CD14-positive monocyte (primary cell): ENCODE results near the gene LHPP. TPM values are rescaled to one million over a fixed set of nuclear protein-coding genes. Genes with fewer than 3 reads are reported as not detected.
"Not testable (repeated sequence)": the region's sequence is repeated elsewhere in the genome, so short reads cannot be mapped to it uniquely, and the experiment has no call there.

ENCODE experiments used
- DNase-seq, 3 donors: peaks; one replicate each; pipeline ENCODE4 v3.0.0-alpha.2; 2011 to 2022
- H2AFZ ChIP-seq: 2 replicates; pipeline ENCODE4 v1.6.0; 2012; ENCODE audit warnings: mild to moderate bottlenecking, low read depth, low read length, inconsistent platforms; ENCODE audit not compliant: insufficient read depth, poor library complexity, severe bottlenecking
- H3K27ac ChIP-seq, 2 donors: 1 replicate in 1 of 2; 2 replicates in 1 of 2; pipeline ENCODE4 v1.5.1; 2012 to 2013; ENCODE audit warnings: low read length in 2 of 2, control low read depth in 1 of 2, inconsistent platforms in 1 of 2, low read depth in 1 of 2, mild to moderate bottlenecking in 1 of 2
- H3K27me3 ChIP-seq, 2 donors: one replicate each; pipeline versions ENCODE4 v1.6.0 to v1.6.1; 2011 to 2013; ENCODE audit warnings: low read length in 2 of 2; ENCODE audit not compliant: control insufficient read depth in 2 of 2, insufficient read depth in 2 of 2
- H3K36me3 ChIP-seq, 2 donors: replicated peaks in 1 of 2; 1 replicate in 1 of 2; 2 replicates in 1 of 2; pipeline versions ENCODE4 v1.5.1 to v1.6.1; 2012 to 2013; ENCODE audit warnings: low read length in 2 of 2, control low read depth in 1 of 2, inconsistent platforms in 1 of 2, mild to moderate bottlenecking in 1 of 2; ENCODE audit not compliant: insufficient read depth in 2 of 2, control insufficient read depth in 1 of 2
- H3K4me1 ChIP-seq, 2 donors: 1 replicate in 1 of 2; 2 replicates in 1 of 2; pipeline versions ENCODE4 v1.5.1 to v1.6.1; 2012 to 2013; ENCODE audit warnings: low read length in 2 of 2, control low read depth in 1 of 2, inconsistent platforms in 1 of 2, mild to moderate bottlenecking in 1 of 2, moderate library complexity in 1 of 2; ENCODE audit not compliant: insufficient read depth in 2 of 2, control insufficient read depth in 1 of 2
- H3K4me2 ChIP-seq: replicated peaks from 2 replicates; pipeline ENCODE3; 2012; ENCODE audit warnings: low read length, moderate library complexity, mild to moderate bottlenecking; ENCODE audit not compliant: poor library complexity, severe bottlenecking; ENCODE audit errors: extremely low read depth
- H3K4me3 ChIP-seq, 3 experiments: fragments of 200-600 bp in 1 of 3; sonication (generic) in 1 of 3; replicated peaks in 1 of 3; 1 replicate in 2 of 3; 2 replicates in 1 of 3; pipeline ENCODE4 v1.5.1; 2011 to 2013; ENCODE audit warnings: low read length in 3 of 3, mild to moderate bottlenecking in 3 of 3, control low read depth in 2 of 3, low read depth in 2 of 3, inconsistent platforms in 1 of 3, moderate library complexity in 1 of 3
- H3K79me2 ChIP-seq: 2 replicates; pipeline ENCODE4 v1.6.0; 2012; ENCODE audit warnings: mild to moderate bottlenecking, control low read depth, inconsistent platforms, low read length, moderate library complexity; ENCODE audit not compliant: insufficient read depth
- H3K9ac ChIP-seq: 2 replicates; pipeline ENCODE4 v1.6.0; 2017; ENCODE audit warnings: low read length, mild to moderate bottlenecking; ENCODE audit not compliant: insufficient read depth, poor library complexity, severe bottlenecking
- H3K9me3 ChIP-seq, 2 donors: replicated peaks in 1 of 2; 1 replicate in 1 of 2; 2 replicates in 1 of 2; pipeline versions ENCODE4 v1.5.1 to v1.6.1; 2012 to 2013; ENCODE audit warnings: low read length in 2 of 2, control low read depth in 1 of 2; ENCODE audit not compliant: control insufficient read depth in 1 of 2, insufficient read depth in 1 of 2
- H4K20me1 ChIP-seq: 2 replicates; pipeline ENCODE4 v1.6.0; 2012; ENCODE audit warnings: mild to moderate bottlenecking, low read length, control low read depth, moderate library complexity; ENCODE audit not compliant: insufficient read depth
- H3K27ac Mint-ChIP-seq, 7 donors: one replicate each; pipeline ENCODE4 v1.8.0; 2020; ENCODE audit warnings: mild to moderate bottlenecking in 7 of 7, mixed read lengths in 7 of 7, moderate library complexity in 6 of 7, inconsistent platforms in 2 of 7
- H3K27me3 Mint-ChIP-seq, 3 donors: one replicate each; pipeline ENCODE4 v1.8.0; 2021 to 2022; ENCODE audit warnings: low read depth in 3 of 3, mild to moderate bottlenecking in 3 of 3, mixed read lengths in 3 of 3, moderate library complexity in 3 of 3, inconsistent platforms in 1 of 3
- H3K36me3 Mint-ChIP-seq, 2 donors: one replicate each; pipeline ENCODE4 v1.8.0; 2020; ENCODE audit warnings: mixed read lengths in 2 of 2, inconsistent platforms in 1 of 2, mild to moderate bottlenecking in 1 of 2
- H3K4me1 Mint-ChIP-seq: one replicate; pipeline ENCODE4 v1.8.0; 2020; ENCODE audit warnings: mild to moderate bottlenecking, mixed read lengths
- H3K4me3 Mint-ChIP-seq, 2 donors: one replicate each; pipeline ENCODE4 v1.8.0; 2020; ENCODE audit warnings: mild to moderate bottlenecking in 2 of 2, mixed read lengths in 2 of 2, moderate library complexity in 1 of 2
- H3K9me3 Mint-ChIP-seq, 7 donors: one replicate each; pipeline ENCODE4 v1.8.0; 2020 to 2022; ENCODE audit warnings: mixed read lengths in 7 of 7, mild to moderate bottlenecking in 6 of 7, moderate library complexity in 6 of 7, inconsistent platforms in 2 of 7
- CTCF ChIP-seq: fragments of 200-600 bp; IDR thresholded peaks from one replicate; pipeline ENCODE4 v1.8.0; 2022; ENCODE audit warnings: antibody characterized with exemption, mild to moderate bottlenecking
- WGBS: methylation state at CpG from one replicate; pipeline ENCODE4 v1.1.5; 2013; ENCODE audit warnings: missing lambda C conversion rate; ENCODE audit not compliant: insufficient coverage; 5-methylcytosine and 5-hydroxymethylcytosine counted together
- intact Hi-C, 2 donors: fragments of 100-400 bp; cut with micrococcal nuclease; formaldehyde crosslinking; loops; one replicate each; pipeline versions ENCODE4 v1.15.0 to v1.15.1; 2023
- polyA plus RNA-seq, 3 donors: library from polyadenylated mRNA; depleted of rRNA in 1 of 3; unstranded in 2 of 3; stranded (reverse) in 1 of 3; fragments of 300-500 nt in 2 of 3; fragments of >200 nt in 1 of 3; fragmentation: Illumina TruSeq in 2 of 3; gene quantifications; 1 replicate in 2 of 3; 2 replicates in 1 of 3; pipeline ENCODE4 v1.2.3, GENCODE V29; 2012 to 2021

LHPP gene
- polyA plus RNA-seq, 3 donors = 15.2 to 20.6 (median 19.5) TPM

DNA sequence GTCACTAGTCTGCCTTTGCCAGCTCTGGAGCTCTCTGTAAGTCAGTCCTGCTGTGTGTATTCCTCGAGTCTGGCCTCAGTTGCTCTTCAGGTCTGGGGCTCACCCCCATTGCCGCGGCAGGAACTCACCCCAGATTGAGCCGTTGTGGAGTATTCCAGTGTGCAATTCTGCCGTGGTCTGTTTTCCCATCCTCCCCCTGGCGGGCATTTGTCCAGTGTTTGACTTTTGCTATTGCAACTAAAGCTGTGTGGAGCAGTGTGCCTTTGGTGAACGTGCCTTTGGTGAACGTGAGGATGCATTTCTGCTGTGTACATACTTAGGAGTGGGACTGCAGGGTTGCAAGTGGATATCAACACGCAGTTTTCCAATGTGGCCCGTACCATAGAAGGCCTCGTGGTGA lies 148.1 kb downstream of the LHPP start:
- H3K36me3 Mint-ChIP-seq = peaks cover 4 to 7% of the 10 kb centered on the region in 2 donors
- H3K4me1 Mint-ChIP-seq = peaks cover 39% of the 10 kb centered on the region
- no peak overlapping the region for H3K4me2 ChIP-seq
- H3K27ac ChIP-seq = no peak overlapping the region
- H3K36me3 ChIP-seq = no peaks in the 10 kb centered on the region
- no peak overlapping the region for H3K9ac ChIP-seq
- no peaks in the 10 kb centered on the region for H3K27me3 ChIP-seq
- no peak overlapping the region for H3K4me3 ChIP-seq
- H3K4me1 ChIP-seq = peaks cover 32% of the 10 kb centered on the region in 2 donors
- H3K79me2 ChIP-seq = no peaks in the 10 kb centered on the region
- intact Hi-C loops = loop anchor here in 1 of 2 donors (10.0 kb wide), 1 partner anchor 65 kb away; no protein-coding TSS in a partner anchor
- 98% methylated on average over 11 of the region's 11 CpGs for WGBS
- no peaks in the 10 kb centered on the region for H3K9me3 Mint-ChIP-seq
- H2AFZ ChIP-seq = no peak overlapping the region
- H4K20me1 ChIP-seq = peaks cover 9% of the 10 kb centered on the region
- no peak overlapping the region for H3K27ac Mint-ChIP-seq
- DNase-seq = no peak
- peaks cover 2 to 3% (median 3%) of the 10 kb centered on the region in 3 donors for H3K27me3 Mint-ChIP-seq
- no peak overlapping the region for H3K4me3 Mint-ChIP-seq
- H3K9me3 ChIP-seq = no peaks in the 10 kb centered on the region
- no peak for TF ChIP-seq CTCF

DNA sequence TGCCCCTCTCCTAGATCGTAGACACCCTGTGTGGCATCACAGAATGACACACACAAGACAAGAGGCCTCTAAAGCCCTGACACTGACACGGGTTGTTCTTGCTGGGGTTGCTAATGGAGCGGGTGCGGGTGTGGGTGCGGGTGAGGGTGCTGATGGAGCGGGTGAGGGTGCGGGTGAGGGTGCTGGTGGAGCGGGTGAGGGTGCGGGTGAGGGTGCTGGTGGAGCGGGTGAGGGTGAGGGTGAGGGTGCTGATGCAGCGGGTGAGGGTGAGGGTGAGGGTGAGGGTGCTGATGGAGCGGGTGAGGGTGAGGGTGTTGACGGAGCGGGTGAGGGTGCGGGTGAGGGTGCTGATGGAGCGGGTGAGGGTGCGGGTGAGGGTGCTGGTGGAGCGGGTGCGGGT lies 148.6 kb downstream of the LHPP start:
- not testable (repeated sequence) for H3K4me3 ChIP-seq, H3K36me3 Mint-ChIP-seq, H3K9me3 ChIP-seq, H3K4me2 ChIP-seq, H3K27me3 ChIP-seq, H3K27ac ChIP-seq, H3K4me3 Mint-ChIP-seq, H3K27ac Mint-ChIP-seq, H3K9ac ChIP-seq, DNase-seq, H3K79me2 ChIP-seq, H2AFZ ChIP-seq, H3K9me3 Mint-ChIP-seq, H3K27me3 Mint-ChIP-seq, H3K36me3 ChIP-seq
- 97% methylated on average over 4 of the region's 19 CpGs for WGBS
- intact Hi-C loops = loop anchor here in 1 of 2 donors (10.0 kb wide), 1 partner anchor 65 kb away; no protein-coding TSS in a partner anchor
- peaks cover 13% of the 10 kb centered on the region for H4K20me1 ChIP-seq
- peaks cover 32% of the 10 kb centered on the region in 2 donors for H3K4me1 ChIP-seq
- H3K4me1 Mint-ChIP-seq = peaks cover 39% of the 10 kb centered on the region

DNA sequence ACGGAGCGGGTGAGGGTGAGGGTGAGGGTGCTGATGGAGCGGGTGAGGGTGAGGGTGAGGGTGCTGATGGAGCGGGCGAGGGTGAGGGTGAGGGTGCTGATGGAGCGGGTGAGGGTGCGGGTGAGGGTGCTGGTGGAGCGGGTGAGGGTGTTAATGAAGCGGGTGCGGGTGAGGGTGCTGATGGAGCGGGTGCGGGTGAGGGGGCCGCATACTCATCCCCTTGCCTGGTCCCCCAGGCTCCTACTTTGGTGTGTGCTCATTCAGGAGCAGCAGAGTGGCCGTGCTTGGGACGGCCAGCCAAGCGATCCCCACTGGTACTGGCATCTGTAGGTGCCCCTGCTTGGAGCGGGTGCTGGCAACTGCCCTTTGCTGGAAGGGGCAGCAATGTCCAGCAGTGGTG lies 149.2 kb downstream of the LHPP start:
- not testable (repeated sequence) for H3K9me3 ChIP-seq, H3K4me3 ChIP-seq, H3K9me3 Mint-ChIP-seq, H3K9ac ChIP-seq, H3K4me2 ChIP-seq, DNase-seq, H2AFZ ChIP-seq, H3K36me3 ChIP-seq, H3K4me3 Mint-ChIP-seq, H3K27me3 ChIP-seq, H3K79me2 ChIP-seq, H3K27me3 Mint-ChIP-seq
- H3K36me3 Mint-ChIP-seq = peaks cover 14 to 15% of the 10 kb centered on the region in 2 donors
- H3K27ac Mint-ChIP-seq = peak overlapping the region in 3 of 7 donors; percentile 12 to 80 (median 80)
- Histone ChIP-seq H3K4me1 (peaks cover 31 to 32% of the 10 kb centered on the region in 2 donors), H4K20me1 (peaks cover 17% of the 10 kb centered on the region), H3K27ac (peak overlapping the region; percentile 11 to 62)
- H3K4me1 Mint-ChIP-seq = peaks cover 34% of the 10 kb centered on the region
- intact Hi-C loops = loop anchor here in 1 of 2 donors (10.0 kb wide), 1 partner anchor 66 kb away; no protein-coding TSS in a partner anchor
- 97% methylated on average over 4 of the region's 17 CpGs for WGBS
